Panc1 (cell line): Measurements from ENCODE around the gene LY6G5B. TPM values are rescaled to one million over a fixed set of nuclear protein-coding genes. Genes with fewer than 3 reads are reported as not detected.

ENCODE experiments used
- ATAC-seq: fragments of 200-7000 bp; cut with Tn5 transposase; 2 replicates; pipeline ENCODE4 v1.9.1; 2020; ENCODE audit warnings: mild to moderate bottlenecking, moderate library complexity
- BruUV-seq: library from RNA; stranded (reverse); fragments of 400-500 nt; replicated peaks from 2 replicates; lab custom pipeline; 2021; lab: Mats Ljungman, UMichigan
- CTCF ChIA-PET: fragments of 300-600 bp; sonication (Branson Sonifier 250); formaldehyde crosslinking; loops from one replicate; lab custom pipeline; 2022; ENCODE audit warnings: antibody characterized with exemption; lab: Charles Lee
- POLR2A ChIA-PET: fragments of 300-600 bp; sonication (Branson Sonifier 250); formaldehyde crosslinking; loops from one replicate; lab custom pipeline; 2022; ENCODE audit warnings: antibody characterized with exemption; lab: Charles Lee
- DNase-seq: peaks from one replicate; pipeline ENCODE4 v3.0.0-alpha.2; 2010; ENCODE audit warnings: low read depth, low spot score
- H3K27ac ChIP-seq: 2 replicates; pipeline ENCODE4 v1.5.1; 2011; ENCODE audit warnings: mild to moderate bottlenecking, low read length, inconsistent platforms
- H3K27me3 ChIP-seq: fragments of 200-500 bp; sonication (Bioruptor generic); 2 replicates; pipeline ENCODE4 v1.6.0; 2014; ENCODE audit warnings: low read length, inconsistent platforms; ENCODE audit not compliant: control insufficient read depth, insufficient read depth
- H3K36me3 ChIP-seq: fragments of 200-500 bp; sonication (Bioruptor generic); 2 replicates; pipeline ENCODE4 v1.5.1; 2014; ENCODE audit warnings: inconsistent platforms, mild to moderate bottlenecking, low read length, moderate library complexity; ENCODE audit not compliant: control insufficient read depth, insufficient read depth
- H3K4me1 ChIP-seq: 2 replicates; pipeline ENCODE4 v1.5.1; 2011; ENCODE audit warnings: inconsistent platforms, mild to moderate bottlenecking, low read length, moderate library complexity; ENCODE audit not compliant: control insufficient read depth, insufficient read depth
- H3K4me3 ChIP-seq, 2 experiments: 2 replicates each; pipeline ENCODE4 v1.5.1; 2011 to 2012; ENCODE audit warnings: low read depth in 2 of 2, low read length in 2 of 2, mild to moderate bottlenecking in 2 of 2, inconsistent platforms in 1 of 2, moderate library complexity in 1 of 2
- H3K9me3 ChIP-seq: fragments of 200-500 bp; sonication (Bioruptor generic); 2 replicates; pipeline ENCODE4 v1.5.1; 2014; ENCODE audit warnings: low read depth, mild to moderate bottlenecking, inconsistent platforms, low read length, moderate library complexity; ENCODE audit not compliant: control insufficient read depth, insufficient read depth
- CTCF ChIP-seq: fragments of 450-650 bp; IDR thresholded peaks from 2 replicates; pipeline ENCODE4 v1.5.1; 2017; ENCODE audit warnings: mild to moderate bottlenecking
- POLR2AphosphoS5 ChIP-seq: IDR thresholded peaks from 2 replicates; pipeline ENCODE4 v1.6.1; 2012; ENCODE audit warnings: mild to moderate bottlenecking, low read depth, low read length, moderate library complexity
- REST ChIP-seq, 2 experiments: IDR thresholded peaks; 2 replicates each; pipeline ENCODE4 v1.6.1; 2011 to 2012; ENCODE audit warnings: low read depth in 2 of 2, control low read depth in 1 of 2, low read length in 1 of 2, mild to moderate bottlenecking in 1 of 2, moderate library complexity in 1 of 2; ENCODE audit not compliant: insufficient read depth in 1 of 2
- SIN3A ChIP-seq: IDR thresholded peaks from 2 replicates; pipeline ENCODE4 v1.6.1; 2012; ENCODE audit warnings: low read depth, mild to moderate bottlenecking, low read length, moderate library complexity, borderline replicate concordance; ENCODE audit not compliant: insufficient read depth
- TCF7L2 ChIP-seq: IDR thresholded peaks from 2 replicates; pipeline ENCODE4 v1.6.1; 2011; ENCODE audit warnings: mild to moderate bottlenecking, low read depth, low read length, inconsistent platforms
- in situ Hi-C: cut with HindIII; loops from 2 replicates; pipeline ENCODE4 v1.10.0; 2016; ENCODE audit warnings: low sequenced_read_pairs, low pct_unique_long_range_greater_than_20kb
- intact Hi-C: fragments of 100-400 bp; cut with micrococcal nuclease; formaldehyde crosslinking; loops from one replicate; pipeline ENCODE4 v1.10.0; 2022; ENCODE audit not compliant: unreplicated experiment
- total RNA-seq: library from RNA; stranded (reverse); gene quantifications from one replicate; pipeline ENCODE4 v1.2.1, GENCODE V29; 2021; ENCODE audit not compliant: unreplicated experiment

LY6G5B gene
- total RNA-seq, 1 experiment from 2014 or later: 21.2 TPM

GRCh38 chr6:31719001-31719400, 49.2 kb downstream of the LY6G5B start:
- Histone ChIP-seq H3K36me3 (no peaks in the 10 kb centered on the region), H3K9me3 (no peaks in the 10 kb centered on the region), H3K27me3 (no peaks in the 10 kb centered on the region), H3K27ac (no peak overlapping the region), H3K4me1 (no peaks in the 10 kb centered on the region), H3K4me3 (no peak overlapping the region)
- intact Hi-C loops (no loop called here), in situ Hi-C loops (no loop called here)
- BruUV-seq: no TSS peak
- ATAC-seq (no peak), DNase-seq (no peak)
- ChIA-PET POLR2A (interaction anchor here (0.6 kb wide), 1 partner anchor 15 kb away, joined by 3 read pairs; no protein-coding TSS in a partner anchor), CTCF (no interaction called here)
- TF ChIP-seq POLR2AphosphoS5 (no peak), REST (IDR thresholded peaks at IDR 0.05; ENCODE audit: insufficient read depth in 1 of 2, low read depth in 2 of 2, low read length in 1 of 2) (no peak), TCF7L2 (no peak), SIN3A (no peak), CTCF (no peak)

GRCh38 chr6:31720196-31720770, 50.5 kb downstream of the LY6G5B start:
- ChIA-PET CTCF (no interaction called here), POLR2A (interaction anchor here (0.6 kb wide), 1 partner anchor 107 kb away, joined by 3 read pairs; the partner anchor contains the start of gene HSPA1B)
- in situ Hi-C loops (no loop called here), intact Hi-C loops (no loop called here)
- ATAC-seq (no peak), DNase-seq (no peak)
- no TSS peak for BruUV-seq
- Histone ChIP-seq H3K27me3 (no peaks in the 10 kb centered on the region), H3K4me1 (no peaks in the 10 kb centered on the region), H3K4me3 (no peak overlapping the region), H3K9me3 (no peaks in the 10 kb centered on the region), H3K27ac (no peak overlapping the region), H3K36me3 (no peaks in the 10 kb centered on the region)
- TF ChIP-seq TCF7L2: no peak
- TF ChIP-seq REST (IDR thresholded peaks at IDR 0.05; ENCODE audit: insufficient read depth in 1 of 2, low read depth in 2 of 2, low read length in 1 of 2): no peak
- TF ChIP-seq POLR2AphosphoS5: no peak
- TF ChIP-seq SIN3A: no peak
- no peak for TF ChIP-seq CTCF
